ENCODE data around the gene NEK2.
"Not testable (repeated sequence)": the region's sequence is repeated elsewhere in the genome, so short reads cannot be mapped to it uniquely, and the experiment has no call there.

Gene NEK2

GRCh38 chr1:211648980-211649934, 26.2 kb downstream of the NEK2 start:
- DNase-seq: peak; percentile 26

- DNase-seq: no peak
Measured at GRCh38 chr1:211648336-211648735, 27.1 kb downstream of the NEK2 start.

- no peak for DNase-seq
Measured at GRCh38 chr1:211647711-211648121, 27.7 kb downstream of the NEK2 start.

GRCh38 chr1:211646566-211646965, 28.9 kb downstream of the NEK2 start:
- DNase-seq: no peak

- not testable (repeated sequence) for DNase-seq
Measured at GRCh38 chr1:211645601-211646000, 29.8 kb downstream of the NEK2 start.

- DNase-seq: no peak
Measured at GRCh38 chr1:211644653-211645052, 30.8 kb downstream of the NEK2 start.

GRCh38 chr1:211643324-211644212, 31.9 kb downstream of the NEK2 start:
- no peak for DNase-seq

- DNase-seq: no peak
Measured at GRCh38 chr1:211642870-211643269, 32.6 kb downstream of the NEK2 start.

GRCh38 chr1:211641942-211642341, 33.5 kb downstream of the NEK2 start:
- no peak for DNase-seq

- DNase-seq: no peak
Measured at GRCh38 chr1:211641044-211641800, 34.2 kb downstream of the NEK2 start.

GRCh38 chr1:211640301-211640630, 35.2 kb downstream of the NEK2 start:
- no peak for DNase-seq

GRCh38 chr1:211639475-211640300, 35.7 kb downstream of the NEK2 start:
- DNase-seq: no peak

GRCh38 chr1:211638689-211639101, 36.7 kb downstream of the NEK2 start:
- no peak for DNase-seq

GRCh38 chr1:211638246-211638645, 37.2 kb downstream of the NEK2 start:
- no peak for DNase-seq

- no peak for DNase-seq
Measured at GRCh38 chr1:211637066-211637465, 38.4 kb downstream of the NEK2 start.

GRCh38 chr1:211636575-211637029, 38.8 kb downstream of the NEK2 start:
- not testable (repeated sequence) for DNase-seq

GRCh38 chr1:211635597-211636205, 39.7 kb downstream of the NEK2 start:
- DNase-seq: no peak

GRCh38 chr1:211634931-211635330, 40.5 kb downstream of the NEK2 start:
- DNase-seq: no peak

GRCh38 chr1:211634461-211634860, 41.0 kb downstream of the NEK2 start:
- no peak for DNase-seq

GRCh38 chr1:211633524-211633846, 41.9 kb downstream of the NEK2 start:
- DNase-seq: no peak

GRCh38 chr1:211632808-211633523, 42.5 kb downstream of the NEK2 start:
- DNase-seq: no peak

Measured in CD4-positive, alpha-beta T cell treated with Interleukin-4 for 4 hours (primary cell).